Activated T-cell treated with anti-CD3 and anti-CD28 coated beads, Interleukin-2, amount 50 U/mL, for 24 hours (primary cell): Measurements from ENCODE around the gene RSPH4A.
"Not testable (repeated sequence)": the region's sequence is repeated elsewhere in the genome, so short reads cannot be mapped to it uniquely, and the experiment has no call there.

ENCODE experiments used
- DNase-seq: peaks from one replicate; pipeline ENCODE4 v3.0.0-alpha.2; 2020
- H3K27ac Mint-ChIP-seq: 2 replicates; pipeline ENCODE4 v1.8.0; 2020; ENCODE audit warnings: mild to moderate bottlenecking, mixed read lengths
- H3K27me3 Mint-ChIP-seq: 2 replicates; pipeline ENCODE4 v1.8.0; 2020; ENCODE audit warnings: mixed read lengths
- H3K36me3 Mint-ChIP-seq: 2 replicates; pipeline ENCODE4 v1.8.0; 2020; ENCODE audit warnings: low read depth, mixed read lengths
- H3K4me1 Mint-ChIP-seq: 2 replicates; pipeline ENCODE4 v1.8.0; 2020; ENCODE audit warnings: low read depth, mixed read lengths
- H3K4me3 Mint-ChIP-seq: 2 replicates; pipeline ENCODE4 v1.8.0; 2020; ENCODE audit warnings: mild to moderate bottlenecking, moderate library complexity, mixed read lengths
- H3K9me3 Mint-ChIP-seq: 2 replicates; pipeline ENCODE4 v1.8.0; 2020; ENCODE audit warnings: mixed read lengths

RSPH4A gene

GRCh38 chr6:116596815-116597214, 19.5 kb upstream of the RSPH4A start:
- no peak for DNase-seq
- H3K27ac Mint-ChIP-seq = no peak overlapping the region
- peaks cover 84% of the 10 kb centered on the region for H3K36me3 Mint-ChIP-seq
- no peak overlapping the region for H3K4me3 Mint-ChIP-seq
- H3K27me3 Mint-ChIP-seq = no peaks in the 10 kb centered on the region
- no peaks in the 10 kb centered on the region for H3K9me3 Mint-ChIP-seq
- H3K4me1 Mint-ChIP-seq = no peaks in the 10 kb centered on the region

GRCh38 chr6:116603916-116604315, 12.4 kb upstream of the RSPH4A start:
- H3K36me3 Mint-ChIP-seq = peaks cover 56% of the 10 kb centered on the region
- peaks cover 15% of the 10 kb centered on the region for H3K9me3 Mint-ChIP-seq
- H3K27ac Mint-ChIP-seq, DNase-seq, H3K4me1 Mint-ChIP-seq, H3K4me3 Mint-ChIP-seq, H3K27me3 Mint-ChIP-seq: not testable (repeated sequence)

GRCh38 chr6:116604868-116605267, 11.4 kb upstream of the RSPH4A start:
- H3K36me3 Mint-ChIP-seq = peaks cover 48% of the 10 kb centered on the region
- not testable (repeated sequence) for DNase-seq, H3K27me3 Mint-ChIP-seq, H3K4me3 Mint-ChIP-seq, H3K27ac Mint-ChIP-seq, H3K4me1 Mint-ChIP-seq
- peaks cover 15% of the 10 kb centered on the region for H3K9me3 Mint-ChIP-seq

GRCh38 chr6:116605935-116606334, 10.3 kb upstream of the RSPH4A start:
- H3K9me3 Mint-ChIP-seq = peaks cover 15% of the 10 kb centered on the region
- no peak overlapping the region for H3K27ac Mint-ChIP-seq
- H3K4me3 Mint-ChIP-seq = no peak overlapping the region
- H3K27me3 Mint-ChIP-seq = no peaks in the 10 kb centered on the region
- DNase-seq = no peak
- H3K36me3 Mint-ChIP-seq = peaks cover 39% of the 10 kb centered on the region
- H3K4me1 Mint-ChIP-seq = no peaks in the 10 kb centered on the region

- Mint-ChIP-seq H3K36me3 (peaks cover 4% of the 10 kb centered on the region), H3K4me3 (no peak overlapping the region), H3K9me3 (no peaks in the 10 kb centered on the region), H3K4me1 (peaks cover 2% of the 10 kb centered on the region), H3K27ac (no peak overlapping the region), H3K27me3 (peaks cover 3% of the 10 kb centered on the region)
- no peak for DNase-seq
These were observed 5.2 kb upstream of the RSPH4A start for GRCh38 chr6:116611056-116611455.

- peak overlapping the region; percentile 76 for H3K4me3 Mint-ChIP-seq
- no peaks in the 10 kb centered on the region for H3K9me3 Mint-ChIP-seq
- H3K27ac Mint-ChIP-seq = no peak overlapping the region
- H3K4me1 Mint-ChIP-seq = peaks cover 16% of the 10 kb centered on the region
- peak; percentile 42 for DNase-seq
- H3K36me3 Mint-ChIP-seq = no peaks in the 10 kb centered on the region
- peaks cover 12% of the 10 kb centered on the region for H3K27me3 Mint-ChIP-seq
These were observed 416 bp downstream of the RSPH4A start for GRCh38 chr6:116616737-116617053.

- no peak for DNase-seq
- H3K9me3 Mint-ChIP-seq = no peaks in the 10 kb centered on the region
- H3K36me3 Mint-ChIP-seq = no peaks in the 10 kb centered on the region
- H3K4me1 Mint-ChIP-seq = no peaks in the 10 kb centered on the region
- H3K27me3 Mint-ChIP-seq = no peaks in the 10 kb centered on the region
- no peak overlapping the region for H3K4me3 Mint-ChIP-seq
- H3K27ac Mint-ChIP-seq = no peak overlapping the region
These were observed 7.9 kb downstream of the RSPH4A start for GRCh38 chr6:116624036-116624805.

- no peaks in the 10 kb centered on the region for H3K36me3 Mint-ChIP-seq
- no peak for DNase-seq
- H3K9me3 Mint-ChIP-seq = no peaks in the 10 kb centered on the region
- H3K4me1 Mint-ChIP-seq = no peaks in the 10 kb centered on the region
- no peak overlapping the region for H3K4me3 Mint-ChIP-seq
- no peak overlapping the region for H3K27ac Mint-ChIP-seq
- no peaks in the 10 kb centered on the region for H3K27me3 Mint-ChIP-seq
These were observed 9.6 kb downstream of the RSPH4A start for GRCh38 chr6:116625872-116626271.

- no peak for DNase-seq
- Mint-ChIP-seq H3K27ac (no peak overlapping the region), H3K4me3 (no peak overlapping the region), H3K4me1 (no peaks in the 10 kb centered on the region), H3K27me3 (no peaks in the 10 kb centered on the region), H3K9me3 (no peaks in the 10 kb centered on the region), H3K36me3 (peaks cover 27% of the 10 kb centered on the region)
These were observed 13.3 kb downstream of the RSPH4A start for GRCh38 chr6:116629563-116629981.

GRCh38 chr6:116631379-116631990, 15.2 kb downstream of the RSPH4A start:
- DNase-seq = no peak
- Mint-ChIP-seq H3K27me3 (no peaks in the 10 kb centered on the region), H3K36me3 (peaks cover 43% of the 10 kb centered on the region), H3K4me3 (no peak overlapping the region), H3K4me1 (no peaks in the 10 kb centered on the region), H3K9me3 (no peaks in the 10 kb centered on the region), H3K27ac (no peak overlapping the region)

- Mint-ChIP-seq H3K4me3 (no peak overlapping the region), H3K27me3 (no peaks in the 10 kb centered on the region), H3K27ac (no peak overlapping the region), H3K9me3 (no peaks in the 10 kb centered on the region), H3K4me1 (no peaks in the 10 kb centered on the region), H3K36me3 (peaks cover 55% of the 10 kb centered on the region)
- no peak for DNase-seq
These were observed 17.4 kb downstream of the RSPH4A start for GRCh38 chr6:116633685-116634084.

- Mint-ChIP-seq H3K36me3 (peaks cover 71% of the 10 kb centered on the region), H3K9me3 (no peaks in the 10 kb centered on the region), H3K27me3 (no peaks in the 10 kb centered on the region), H3K27ac (no peak overlapping the region), H3K4me1 (peaks cover 8% of the 10 kb centered on the region), H3K4me3 (no peak overlapping the region)
- DNase-seq = no peak
These were observed 31.9 kb downstream of the RSPH4A start for GRCh38 chr6:116648156-116648555.

- no peak overlapping the region for H3K4me3 Mint-ChIP-seq
- H3K27me3 Mint-ChIP-seq = no peaks in the 10 kb centered on the region
- peaks cover 8% of the 10 kb centered on the region for H3K4me1 Mint-ChIP-seq
- H3K9me3 Mint-ChIP-seq = no peaks in the 10 kb centered on the region
- peaks cover 69% of the 10 kb centered on the region for H3K36me3 Mint-ChIP-seq
- DNase-seq = no peak
- H3K27ac Mint-ChIP-seq = no peak overlapping the region
These were observed 32.9 kb downstream of the RSPH4A start for GRCh38 chr6:116649129-116649528.

GRCh38 chr6:116651916-116652315, 35.6 kb downstream of the RSPH4A start:
- no peaks in the 10 kb centered on the region for H3K9me3 Mint-ChIP-seq
- no peak overlapping the region for H3K4me3 Mint-ChIP-seq
- DNase-seq = no peak
- H3K27me3 Mint-ChIP-seq = no peaks in the 10 kb centered on the region
- peaks cover 8% of the 10 kb centered on the region for H3K4me1 Mint-ChIP-seq
- peaks cover 73% of the 10 kb centered on the region for H3K36me3 Mint-ChIP-seq
- H3K27ac Mint-ChIP-seq = peak overlapping the region; percentile 31

- H3K27ac Mint-ChIP-seq = no peak overlapping the region
These were observed 45.3 kb downstream of the RSPH4A start for GRCh38 chr6:116661594-116661993.

More at GRCh38 chr6:116661594-116661993, 45.3 kb downstream of the RSPH4A start:
- H3K9me3 Mint-ChIP-seq = no peaks in the 10 kb centered on the region
- H3K4me3 Mint-ChIP-seq = no peak overlapping the region
- peaks cover 75% of the 10 kb centered on the region for H3K36me3 Mint-ChIP-seq
- H3K4me1 Mint-ChIP-seq = peaks cover 49% of the 10 kb centered on the region
- DNase-seq = no peak
- H3K27me3 Mint-ChIP-seq = no peaks in the 10 kb centered on the region
